A549 treated with Mapracorat at 1 μM for 4 hours (cell line): ENCODE data around the gene NUFIP1. TPM values are rescaled to one million over a fixed set of nuclear protein-coding genes. Genes with fewer than 3 reads are reported as not detected.

Experiments
- total RNA-seq: library from RNA; stranded (reverse); fragments of 200-300 nt; extraction: Qiagen RNA extraction; gene quantifications from 5 replicates; pipeline ENCODE4 v1.2.3, GENCODE V29; 2022

NUFIP1 gene
- total RNA-seq = 5.4 to 6.9 TPM (median 6.0 TPM) in 5 replicates

GRCh38 chr13:44989071-44989889, at the start of gene NUFIP1, which contains the start of gene GPALPP1:
NUFIP1 (minus strand) TSS chr13:44989471; CDS start chr13:44989436, 35 bp downstream.
GPALPP1 (plus strand) TSS chr13:44989538; CDS start chr13:44989655, 117 bp downstream.

Other genes with a start within 250 kb of the NUFIP1 start
- 8.8 to 13.7 TPM (median 10.9 TPM) in 5 replicates for gene GPALPP1, start 67 bp upstream of the NUFIP1 start, total RNA-seq
- 18.1 to 21.7 TPM (median 20.0 TPM) in 5 replicates for gene GTF2F2, start 131.0 kb upstream of the NUFIP1 start, total RNA-seq
- not detected in 5 replicates for gene KCTD4, start 211.6 kb upstream of the NUFIP1 start, total RNA-seq